ENCODE measurements around the gene NUDT7. TPM values are rescaled to one million over a fixed set of nuclear protein-coding genes. Genes with fewer than 3 reads are reported as not detected.

The NUDT7 gene
- total and polyA plus RNA-seq, 7 donors: 5.7 to 19.2 (median 15.0) TPM

DNA sequence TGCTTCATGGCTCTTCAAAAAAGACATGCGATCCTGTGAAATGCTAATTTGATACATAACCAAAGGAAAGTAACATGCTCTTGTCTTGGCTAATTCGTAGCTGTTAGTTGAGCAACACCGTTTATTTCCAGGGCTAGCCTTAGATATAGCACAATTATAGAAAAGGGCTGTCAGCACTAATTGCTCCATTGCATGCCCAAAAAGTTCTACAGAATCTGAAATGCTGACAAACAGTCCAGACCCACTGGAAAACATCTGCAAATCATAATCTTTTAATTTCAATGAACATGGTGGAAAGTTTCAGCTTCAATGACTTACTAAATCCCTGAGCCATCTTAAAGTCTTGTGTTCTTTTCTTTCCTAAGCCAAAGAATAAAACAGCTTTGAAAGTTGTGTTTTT, 42.9 kb upstream of the NUDT7 start:
- TF ChIP-seq CTCF (IDR thresholded peaks at IDR 0.05) (no peak), POLR2AphosphoS5 (IDR thresholded peaks at IDR 0.05) (no peak), POLR2A (IDR thresholded peaks at IDR 0.05) (no peak), EP300 (IDR thresholded peaks at IDR 0.05) (no peak)
- Histone ChIP-seq H3K27ac (no peak overlapping the region), H3K36me3 (no peaks in the 10 kb centered on the region), H3K4me1 (no peaks in the 10 kb centered on the region), H3K27me3 (no peaks in the 10 kb centered on the region), H3K9me3 (no peaks in the 10 kb centered on the region), H3K4me3 (no peak overlapping the region)
- 65 to 69% methylated on average over 3 of the region's 3 CpGs for WGBS, 2 donors
- intact Hi-C loops (cut with DNase I): loop anchor here (10.0 kb wide), 1 partner anchor 425 kb away; no protein-coding TSS in a partner anchor
- DNase-seq: no peak

DNA sequence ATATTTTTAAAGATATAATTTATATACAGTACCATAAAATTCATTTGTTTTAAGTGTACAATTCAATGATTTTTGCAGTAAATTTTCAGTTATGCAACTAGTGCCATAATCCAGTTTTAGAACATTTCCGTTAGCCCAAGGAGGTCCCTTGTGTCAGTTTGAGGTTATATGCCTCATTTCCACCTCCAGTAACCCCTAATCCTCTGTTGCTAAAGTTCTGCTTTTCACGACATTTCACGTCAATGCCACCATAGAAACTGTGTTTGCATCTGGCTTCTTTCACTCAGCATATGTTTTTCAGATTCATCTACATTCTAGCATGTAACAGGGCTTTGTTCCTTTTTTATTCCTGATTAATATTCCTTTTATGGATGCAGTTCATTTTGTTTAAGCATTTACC, 42.4 kb upstream of the NUDT7 start:
- H3K27ac ChIP-seq: no peak overlapping the region
- H3K4me1 ChIP-seq: no peaks in the 10 kb centered on the region
- H3K9me3 ChIP-seq: no peaks in the 10 kb centered on the region
- H3K4me3 ChIP-seq: no peak overlapping the region
- 39 to 47% methylated on average over 3 of the region's 3 CpGs for WGBS, 2 donors
- intact Hi-C loops (cut with DNase I): loop anchor here (10.0 kb wide), 1 partner anchor 425 kb away; no protein-coding TSS in a partner anchor
- no peak for DNase-seq
- TF ChIP-seq EP300 (IDR thresholded peaks at IDR 0.05) (no peak), POLR2A (IDR thresholded peaks at IDR 0.05) (no peak), POLR2AphosphoS5 (IDR thresholded peaks at IDR 0.05) (no peak), CTCF (IDR thresholded peaks at IDR 0.05) (no peak)
- no peaks in the 10 kb centered on the region for H3K36me3 ChIP-seq
- no peaks in the 10 kb centered on the region for H3K27me3 ChIP-seq

DNA sequence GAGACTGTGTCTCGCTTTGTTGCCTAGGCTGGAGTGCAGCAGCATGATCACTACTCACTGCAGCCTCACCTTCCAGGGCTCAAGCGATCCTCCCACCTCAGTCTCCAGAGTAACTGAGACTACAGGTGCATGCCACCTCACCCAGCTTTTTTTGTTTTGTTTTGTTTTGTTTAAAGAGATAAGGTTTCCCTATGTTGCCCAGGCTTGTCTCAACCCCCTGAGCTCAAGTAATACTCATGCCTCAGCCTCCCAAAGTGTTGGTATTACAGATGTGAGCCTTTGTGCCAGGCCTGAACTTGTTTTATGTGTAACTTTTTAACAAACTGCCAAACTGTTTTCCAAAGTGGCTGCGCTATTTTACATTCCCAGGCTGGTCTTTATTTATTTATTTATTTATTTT, 41.8 kb upstream of the NUDT7 start:
- H3K4me1 ChIP-seq: no peaks in the 10 kb centered on the region
- DNase-seq: no peak
- H3K27ac ChIP-seq: no peak overlapping the region
- no peaks in the 10 kb centered on the region for H3K36me3 ChIP-seq
- TF ChIP-seq POLR2A (IDR thresholded peaks at IDR 0.05) (no peak), POLR2AphosphoS5 (IDR thresholded peaks at IDR 0.05) (no peak), EP300 (IDR thresholded peaks at IDR 0.05) (no peak), CTCF (IDR thresholded peaks at IDR 0.05) (no peak)
- 91 to 94% methylated on average over 3 of the region's 3 CpGs for WGBS, 2 donors
- H3K4me3 ChIP-seq: no peak overlapping the region
- H3K27me3 ChIP-seq: no peaks in the 10 kb centered on the region
- intact Hi-C loops (cut with DNase I): no loop called here
- H3K9me3 ChIP-seq: no peaks in the 10 kb centered on the region

DNA sequence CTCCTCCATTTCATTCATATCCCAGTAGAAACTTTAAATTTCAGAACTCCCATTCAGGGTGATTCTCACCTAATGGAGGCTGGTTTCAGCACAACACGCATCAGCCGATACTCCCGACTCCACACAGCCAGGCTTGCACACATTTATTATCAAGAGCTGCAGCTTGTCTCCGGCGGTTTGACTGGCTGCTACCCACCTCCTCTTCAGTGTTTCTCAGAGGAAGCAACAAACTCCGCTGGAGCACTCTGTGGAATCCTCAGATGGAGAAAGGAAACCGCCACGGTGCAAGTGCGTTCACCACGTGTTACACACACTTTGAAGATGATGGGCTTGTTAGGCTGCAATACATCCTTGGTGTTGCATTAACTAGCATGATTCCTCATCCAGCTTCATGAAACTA, 39.7 kb upstream of the NUDT7 start:
- 79 to 86% methylated on average over 10 of the region's 10 CpGs for WGBS, 2 donors
- no peak overlapping the region for H3K4me3 ChIP-seq

More for the DNA sequence above, 39.7 kb upstream of the NUDT7 start:
- intact Hi-C loops (cut with DNase I): no loop called here
- Histone ChIP-seq H3K4me1 (no peaks in the 10 kb centered on the region), H3K9me3 (no peaks in the 10 kb centered on the region), H3K36me3 (no peaks in the 10 kb centered on the region), H3K27ac (no peak overlapping the region), H3K27me3 (peaks cover 0 to 3% (median 0%) of the 10 kb centered on the region in 3 donors)
- no peak for TF ChIP-seq POLR2A (IDR thresholded peaks at IDR 0.05)
- no peak for TF ChIP-seq CTCF (IDR thresholded peaks at IDR 0.05)
- no peak for TF ChIP-seq EP300 (IDR thresholded peaks at IDR 0.05)
- no peak for TF ChIP-seq POLR2AphosphoS5 (IDR thresholded peaks at IDR 0.05)
- DNase-seq: no peak

All from sigmoid colon (tissue), 7 donors.